Chondrocyte (in vitro differentiated cells): ENCODE results near the gene ABCD3. TPM values are rescaled to one million over a fixed set of nuclear protein-coding genes. Genes with fewer than 3 reads are reported as not detected.

ENCODE experiments used
- DNase-seq: peaks from one replicate; pipeline ENCODE4 v3.0.0; 2021; ENCODE audit warnings: mixed read lengths, low spot score
- H3K27ac Mint-ChIP-seq: one replicate; pipeline ENCODE4 v1.8.0; 2021; ENCODE audit warnings: mild to moderate bottlenecking, moderate library complexity, mixed read lengths; ENCODE audit not compliant: unreplicated experiment
- H3K27me3 Mint-ChIP-seq: 2 replicates; pipeline ENCODE4 v1.8.0; 2021; ENCODE audit warnings: low read depth, mixed read lengths
- H3K36me3 Mint-ChIP-seq: 2 replicates; pipeline ENCODE4 v1.8.0; 2021; ENCODE audit warnings: low read depth, mixed read lengths
- H3K4me1 Mint-ChIP-seq: 2 replicates; pipeline ENCODE4 v1.8.0; 2021; ENCODE audit warnings: low read depth, mild to moderate bottlenecking, mixed read lengths
- H3K4me3 Mint-ChIP-seq: one replicate; pipeline ENCODE4 v1.8.0; 2021; ENCODE audit warnings: mild to moderate bottlenecking, moderate library complexity, mixed read lengths; ENCODE audit not compliant: unreplicated experiment
- H3K9me3 Mint-ChIP-seq: 2 replicates; pipeline ENCODE4 v1.8.0; 2021; ENCODE audit warnings: low read depth, mixed read lengths
- CTCF ChIP-seq: fragments of 200-600 bp; sonication (generic); IDR thresholded peaks from 2 replicates; pipeline ENCODE4 v1.5.0; 2021; ENCODE audit warnings: antibody characterized with exemption, mild to moderate bottlenecking, moderate library complexity
- total RNA-seq: library from RNA; stranded (reverse); gene quantifications from 3 replicates; pipeline ENCODE4 v1.2.1, GENCODE V29; 2021

Gene ABCD3
- total RNA-seq, 1 donor from 2014 or later, result 36.1 TPM

- no peaks in the 10 kb centered on the region for H3K27me3 Mint-ChIP-seq
- H3K27ac Mint-ChIP-seq, result peak overlapping the region; percentile 2
- H3K4me3 Mint-ChIP-seq, result peak overlapping the region; percentile 83
- no peaks in the 10 kb centered on the region for H3K9me3 Mint-ChIP-seq
- no peaks in the 10 kb centered on the region for H3K36me3 Mint-ChIP-seq
- peaks cover 64% of the 10 kb centered on the region for H3K4me1 Mint-ChIP-seq
- no peak for TF ChIP-seq CTCF
- no peak for DNase-seq
Observed at GRCh38 chr1:94540440-94541245, 122.5 kb downstream of the ABCD3 start.

- no peaks in the 10 kb centered on the region for H3K27me3 Mint-ChIP-seq
- H3K4me3 Mint-ChIP-seq, result peak within 1 kb of the TSS; percentile 83
- H3K9me3 Mint-ChIP-seq, result no peaks in the 10 kb centered on the region
- TF ChIP-seq CTCF, result peak; percentile 59
- H3K4me1 Mint-ChIP-seq, result peaks cover 64% of the 10 kb centered on the region
- DNase-seq, result peak; percentile 94
- H3K27ac Mint-ChIP-seq, result peak within 1 kb of the TSS; percentile 89
- no peaks in the 10 kb centered on the region for H3K36me3 Mint-ChIP-seq
Observed at GRCh38 chr1:94541246-94542087, 123.3 kb downstream of the ABCD3 start, which contains the start of gene F3. TSS of gene F3 (minus strand) at chr1:94541759. CDS start at chr1:94541636, 123 bp downstream.

- no peaks in the 10 kb centered on the region for H3K9me3 Mint-ChIP-seq
- no peaks in the 10 kb centered on the region for H3K27me3 Mint-ChIP-seq
- H3K27ac Mint-ChIP-seq, result peak overlapping the region; percentile 89
- H3K4me1 Mint-ChIP-seq, result peaks cover 64% of the 10 kb centered on the region
- no peak for TF ChIP-seq CTCF
- H3K4me3 Mint-ChIP-seq, result peak overlapping the region; percentile 83
- no peaks in the 10 kb centered on the region for H3K36me3 Mint-ChIP-seq
- DNase-seq, result no peak
Observed at GRCh38 chr1:94542088-94542870, 124.1 kb downstream of the ABCD3 start.

- H3K4me3 Mint-ChIP-seq, result peak overlapping the region; percentile 83
- H3K9me3 Mint-ChIP-seq, result no peaks in the 10 kb centered on the region
- TF ChIP-seq CTCF, result no peak
- H3K4me1 Mint-ChIP-seq, result peaks cover 62% of the 10 kb centered on the region
- DNase-seq, result no peak
- no peaks in the 10 kb centered on the region for H3K36me3 Mint-ChIP-seq
- peak overlapping the region; percentile 89 for H3K27ac Mint-ChIP-seq
- no peaks in the 10 kb centered on the region for H3K27me3 Mint-ChIP-seq
Observed at GRCh38 chr1:94543001-94543400, 124.8 kb downstream of the ABCD3 start.
